GM12878 (cell line): ENCODE measurements around the gene EMSY. TPM values are rescaled to one million over a fixed set of nuclear protein-coding genes. Genes with fewer than 3 reads are reported as not detected.

Source experiments
- ATAC-seq: fragments of 200-7000 bp; cut with Tn5 transposase; 3 replicates; pipeline ENCODE4 v1.9.1; 2020; ENCODE audit warnings: mild to moderate bottlenecking, moderate library complexity
- BruUV-seq: library from RNA; stranded (reverse); fragments of 400-500 nt; replicated peaks from 2 replicates; lab custom pipeline; 2021; lab: Mats Ljungman, UMichigan
- CTCF ChIA-PET: fragments of 300-600 bp; sonication (Branson Sonifier 250); formaldehyde crosslinking; extraction: SDS; loops from one replicate; lab custom pipeline; 2021; ENCODE audit warnings: inconsistent platforms; lab: Yijun Ruan, JAX
- POLR2A ChIA-PET: fragments of 350-600 bp; formaldehyde crosslinking; extraction: SDS; loops from one replicate; lab custom pipeline; 2021; ENCODE audit warnings: inconsistent platforms; lab: Charles Lee
- RAD21 ChIA-PET: fragments of 300-600 bp; sonication (Branson Sonifier 250); formaldehyde crosslinking; loops from one replicate; lab custom pipeline; 2023; ENCODE audit warnings: antibody characterized with exemption; ENCODE audit not compliant: unreplicated experiment; lab: Charles Lee
- SMC1A ChIA-PET: fragments of 300-600 bp; sonication (Branson Sonifier 250); formaldehyde crosslinking; loops from one replicate; lab custom pipeline; 2023; ENCODE audit not compliant: unreplicated experiment, uncharacterized antibody; lab: Charles Lee
- DNase-seq: peaks from one replicate; pipeline ENCODE4 v3.0.0-alpha.2; 2011; ENCODE audit warnings: low read depth, low spot score
- FAIRE-seq: peaks from 3 replicates; lab custom pipeline; 2011; peaks lifted over from hg19 to GRCh38; lab: Jason Lieb, UNC
- H2AFZ ChIP-seq: 2 replicates; pipeline ENCODE4 v1.6.0; 2011; ENCODE audit warnings: low read depth, low read length, control low read depth; ENCODE audit not compliant: control insufficient read depth
- H3K27ac ChIP-seq: 2 replicates; pipeline ENCODE4 v1.5.1; 2011; ENCODE audit warnings: control low read depth; ENCODE audit not compliant: control insufficient read depth, insufficient read depth
- H3K27me3 ChIP-seq, 2 experiments: replicated peaks in 1 of 2; 2 replicates each; pipeline versions ENCODE4 v1.6.0 to v1.6.1; 2011; ENCODE audit warnings: low read length in 1 of 2; ENCODE audit not compliant: control insufficient read depth in 2 of 2, insufficient read depth in 2 of 2
- H3K36me3 ChIP-seq, 2 experiments: 2 replicates each; pipeline ENCODE4 v1.5.1; 2011; ENCODE audit warnings: low read length in 1 of 2; ENCODE audit not compliant: control insufficient read depth in 2 of 2, insufficient read depth in 2 of 2
- H3K4me1 ChIP-seq: 2 replicates; pipeline ENCODE4 v1.6.1; 2011; ENCODE audit warnings: mild to moderate bottlenecking, low read length, moderate library complexity, mixed read lengths; ENCODE audit not compliant: control insufficient read depth, insufficient read depth
- H3K4me2 ChIP-seq: 2 replicates; pipeline ENCODE4 v1.6.0; 2011; ENCODE audit warnings: control low read depth; ENCODE audit not compliant: control insufficient read depth, insufficient read depth
- H3K4me3 ChIP-seq: fragments of 200-600 bp; sonication (generic); 2 replicates; pipeline ENCODE4 v1.5.1; 2016
- H3K79me2 ChIP-seq: 2 replicates; pipeline ENCODE4 v1.6.0; 2011; ENCODE audit warnings: low read length; ENCODE audit not compliant: control insufficient read depth, insufficient read depth
- H3K9ac ChIP-seq: 2 replicates; pipeline ENCODE4 v1.8.0; 2011; ENCODE audit warnings: low read length, control low read depth, mixed read lengths; ENCODE audit not compliant: control insufficient read depth, insufficient read depth
- H3K9me3 ChIP-seq: replicated peaks from 3 replicates; pipeline ENCODE4 v1.5.1; 2011; ENCODE audit warnings: mild to moderate bottlenecking, low read length; ENCODE audit not compliant: control insufficient read depth, insufficient read depth
- H4K20me1 ChIP-seq: 2 replicates; pipeline ENCODE4 v1.6.0; 2011; ENCODE audit not compliant: control insufficient read depth, insufficient read depth
- CEBPB ChIP-seq, 2 experiments: fragments of 150-350 bp in 1 of 2; IDR thresholded peaks; 2 replicates each; pipeline ENCODE4 v1.6.1; 2012 to 2014; ENCODE audit warnings: low read depth in 2 of 2, low read length in 2 of 2, borderline replicate concordance in 1 of 2, inconsistent platforms in 1 of 2
- NKRF ChIP-seq: fragments of 450-650 bp; conservative IDR thresholded peaks from 2 replicates; pipeline ENCODE4 v1.6.1; 2017; ENCODE audit warnings: mild to moderate bottlenecking, moderate library complexity
- SREBF1 ChIP-seq: IDR thresholded peaks from 2 replicates; pipeline ENCODE4 v1.6.1; 2012; ENCODE audit warnings: mild to moderate bottlenecking, low read length
- TBL1XR1 ChIP-seq: IDR thresholded peaks from 2 replicates; pipeline ENCODE4 v1.6.1; 2012; ENCODE audit warnings: low read depth, low read length, improper control_type of control experiment
- WRNIP1 ChIP-seq: IDR thresholded peaks from 2 replicates; pipeline ENCODE4 v1.6.1; 2011; ENCODE audit warnings: low read depth, low read length, improper control_type of control experiment, borderline replicate concordance
- WGBS: methylation state at CpG from one replicate; pipeline ENCODE4 v1.1.6; 2016; ENCODE audit warnings: low lambda C conversion rate; ENCODE audit not compliant: insufficient replicate concordance, insufficient coverage; ENCODE audit errors: missing lambda C conversion rate; 5-methylcytosine and 5-hydroxymethylcytosine counted together
- in situ Hi-C: fragments of 300-500 bp; cut with MboI; formaldehyde crosslinking; loops from 9 replicates; pipeline ENCODE4 v1.14.3; 2018; ENCODE audit warnings: mixed read lengths
- intact Hi-C: fragments of 100-400 bp; cut with micrococcal nuclease; formaldehyde crosslinking; loops from one replicate; pipeline ENCODE4 v1.14.2; 2022; ENCODE audit not compliant: unreplicated experiment
- polyA plus RNA-seq, 11 experiments: library from polyadenylated mRNA; depleted of rRNA in 4 of 11; unstranded in 6 of 11; stranded (reverse) in 5 of 11; fragments of >200 nt; fragmentation: Nextera tagmentation in 4 of 11; fragmentation: Illumina TruSeq in 1 of 11; extraction: Ambion mirVana in 4 of 11; extraction: Trizol in 1 of 11; gene quantifications; 1 replicate in 1 of 11; 2 replicates in 10 of 11; pipeline versions ENCODE4 v1.2.1 to v1.2.3, GENCODE V29; 2011 to 2016; ENCODE audit warnings: inconsistent platforms in 2 of 11, missing spikeins in 2 of 11, low read depth in 1 of 11
- total RNA-seq, 4 experiments: library from RNA; depleted of rRNA in 3 of 4; stranded (reverse); fragments of >200 nt in 3 of 4; fragmentation: Illumina TruSeq in 1 of 4; extraction: Trizol in 1 of 4; gene quantifications; 2 replicates each; pipeline versions ENCODE4 v1.2.1 to v1.2.3, GENCODE V29; 2013 to 2021
- TF ChIP-seq, protein P1 (sequence below): IDR thresholded peaks from 2 replicates; pipeline ENCODE4 v1.6.1; 2012; ENCODE audit warnings: low read depth, low read length, improper control_type of control experiment

The EMSY gene
- total and polyA plus RNA-seq, 10 of the 15 experiments (the other 5 are each of a cell fraction or from before 2014, with no cell fraction given): 9.3 to 26.9 (median 13.0) TPM

- ATAC-seq (no peak), FAIRE-seq (no peak), DNase-seq (no peak)
- peaks cover 2 to 5% of the 10 kb centered on the region in 2 experiments; a peak in 3 of 4 replicates for H3K36me3 ChIP-seq
- H2AFZ ChIP-seq: no peak overlapping the region
- 95% methylated on average over 3 of the region's 3 CpGs for WGBS
- no peaks in the 10 kb centered on the region for H3K27me3 ChIP-seq
- no peak overlapping the region for H3K4me2 ChIP-seq
- no peak overlapping the region for H3K27ac ChIP-seq
- intact Hi-C loops: no loop called here
- H4K20me1 ChIP-seq: no peaks in the 10 kb centered on the region
- in situ Hi-C loops: no loop called here
- H3K9me3 ChIP-seq: peaks cover 2% of the 10 kb centered on the region; the same call in 2 of the 3 replicates
- CTCF ChIA-PET: interaction anchor here (0.9 kb wide), 1 partner anchor 32 kb away, joined by 3 read pairs; no protein-coding TSS in a partner anchor
- H3K79me2 ChIP-seq: no peaks in the 10 kb centered on the region
- SMC1A ChIA-PET: interaction anchor here (1.1 kb wide), 1 partner anchor 11 kb away, joined by 3 read pairs; no protein-coding TSS in a partner anchor
- POLR2A ChIA-PET: no interaction called here
- RAD21 ChIA-PET: no interaction called here
- H3K4me3 ChIP-seq: no peak overlapping the region
- no TSS peak for BruUV-seq
- H3K9ac ChIP-seq: no peak overlapping the region
- H3K4me1 ChIP-seq: no peaks in the 10 kb centered on the region
- no peak for TF ChIP-seq CEBPB (IDR thresholded peaks at IDR 0.05; ENCODE audit: borderline replicate concordance in 1 of 2, low read depth in 2 of 2, low read length in 2 of 2)
- TF ChIP-seq, protein P1, sequence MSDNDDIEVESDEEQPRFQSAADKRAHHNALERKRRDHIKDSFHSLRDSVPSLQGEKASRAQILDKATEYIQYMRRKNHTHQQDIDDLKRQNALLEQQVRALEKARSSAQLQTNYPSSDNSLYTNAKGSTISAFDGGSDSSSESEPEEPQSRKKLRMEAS: no peak
- no peak for TF ChIP-seq TBL1XR1
- no peak for TF ChIP-seq WRNIP1
- TF ChIP-seq NKRF: no peak
- no peak for TF ChIP-seq SREBF1
These were observed 35.4 kb downstream of the EMSY start for GRCh38 chr11:76480241-76480640.
